HG02870 (cell line): ENCODE measurements around the gene E2F2.

ENCODE experiments used
- ATAC-seq: cut with Tn5 transposase; IDR thresholded peaks from one replicate; pipeline ENCODE4 v1.9.1; 2021; ENCODE audit warnings: mild to moderate bottlenecking, moderate library complexity; ENCODE audit not compliant: unreplicated experiment

The E2F2 gene

DNA sequence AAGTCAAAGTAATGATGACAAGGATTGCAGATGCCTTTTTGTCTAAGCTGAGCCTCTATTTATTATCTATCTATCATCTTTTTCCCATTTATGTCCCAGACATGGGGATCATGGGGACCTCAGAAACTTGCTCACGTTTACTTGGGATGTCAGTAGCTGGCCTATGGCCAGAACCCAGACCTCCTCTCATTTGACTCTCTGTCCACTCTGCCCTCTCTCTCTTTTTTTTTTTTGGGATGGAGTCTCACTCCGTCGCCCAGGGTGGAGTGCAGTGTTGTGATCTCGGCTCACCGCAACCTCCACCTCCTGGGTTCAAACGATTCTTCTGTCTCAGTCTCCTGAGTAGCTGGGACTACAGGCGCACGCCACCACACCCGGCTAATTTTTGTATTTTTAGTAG is 32.0 kb upstream of the E2F2 start:
- no peak for ATAC-seq

GRCh38 chr1:23562137-23562876 is 31.3 kb upstream of the E2F2 start:
- ATAC-seq = no peak

GRCh38 chr1:23561813-23562100 is 30.7 kb upstream of the E2F2 start:
- no peak for ATAC-seq

GRCh38 chr1:23561076-23561812 is 30.2 kb upstream of the E2F2 start:
- no peak for ATAC-seq

GRCh38 chr1:23559985-23560741 is 29.1 kb upstream of the E2F2 start:
- ATAC-seq = no peak

- ATAC-seq = peak; percentile 64
These were observed 28.3 kb upstream of the E2F2 start, which contains the start of gene ID3 for GRCh38 chr1:23559136-23559984. Gene ID3 (minus strand): TSS chr1:23559501. CDS start chr1:23559426, 75 bp downstream.

DNA sequence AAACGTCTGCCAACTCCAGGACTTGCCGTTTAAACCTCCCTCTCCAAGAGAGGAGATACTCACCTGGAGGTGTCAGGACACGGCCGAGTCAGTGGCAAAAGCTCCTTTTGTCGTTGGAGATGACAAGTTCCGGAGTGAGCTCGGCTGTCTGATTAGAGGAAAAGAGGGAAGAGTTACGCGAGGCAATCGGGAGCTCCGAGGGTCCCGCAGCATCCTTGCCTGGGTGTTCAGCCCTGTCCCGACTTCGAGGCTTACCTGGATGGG is 27.8 kb upstream of the E2F2 start:
- ATAC-seq = no peak

GRCh38 chr1:23558140-23558871 is 27.3 kb upstream of the E2F2 start:
- ATAC-seq = no peak

DNA sequence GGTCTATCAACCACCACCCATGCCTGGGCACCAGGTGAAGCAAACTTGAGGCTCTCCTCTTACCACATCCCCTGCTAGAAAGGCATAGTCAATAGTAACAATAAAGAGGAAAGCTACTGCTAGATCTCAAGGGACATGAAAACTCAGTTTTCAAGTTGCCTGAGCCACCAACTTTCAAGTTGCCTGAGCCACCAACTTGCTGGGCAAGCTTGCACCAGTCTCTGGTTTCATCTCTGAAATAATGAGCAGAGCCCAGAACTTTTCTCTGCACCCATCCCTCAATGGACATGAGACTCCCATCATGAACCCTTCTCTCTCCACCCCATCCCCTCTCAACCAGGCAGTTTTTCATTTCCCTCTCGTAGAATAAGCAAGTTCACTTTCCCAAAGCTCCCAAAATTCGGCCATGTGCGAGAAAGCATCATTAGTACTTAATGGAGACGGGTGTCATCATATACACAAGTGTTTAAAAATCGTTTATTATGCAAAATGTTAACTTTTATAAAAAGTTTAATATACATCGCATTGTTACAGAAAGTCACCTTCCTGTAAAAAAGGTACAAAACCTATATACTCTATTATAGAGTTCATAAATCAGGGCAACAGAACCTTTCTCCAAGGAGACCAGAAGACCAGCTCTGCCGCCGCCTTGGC is 26.6 kb upstream of the E2F2 start:
- ATAC-seq = no peak

GRCh38 chr1:23556635-23557470 is 25.8 kb upstream of the E2F2 start:
- no peak for ATAC-seq

DNA sequence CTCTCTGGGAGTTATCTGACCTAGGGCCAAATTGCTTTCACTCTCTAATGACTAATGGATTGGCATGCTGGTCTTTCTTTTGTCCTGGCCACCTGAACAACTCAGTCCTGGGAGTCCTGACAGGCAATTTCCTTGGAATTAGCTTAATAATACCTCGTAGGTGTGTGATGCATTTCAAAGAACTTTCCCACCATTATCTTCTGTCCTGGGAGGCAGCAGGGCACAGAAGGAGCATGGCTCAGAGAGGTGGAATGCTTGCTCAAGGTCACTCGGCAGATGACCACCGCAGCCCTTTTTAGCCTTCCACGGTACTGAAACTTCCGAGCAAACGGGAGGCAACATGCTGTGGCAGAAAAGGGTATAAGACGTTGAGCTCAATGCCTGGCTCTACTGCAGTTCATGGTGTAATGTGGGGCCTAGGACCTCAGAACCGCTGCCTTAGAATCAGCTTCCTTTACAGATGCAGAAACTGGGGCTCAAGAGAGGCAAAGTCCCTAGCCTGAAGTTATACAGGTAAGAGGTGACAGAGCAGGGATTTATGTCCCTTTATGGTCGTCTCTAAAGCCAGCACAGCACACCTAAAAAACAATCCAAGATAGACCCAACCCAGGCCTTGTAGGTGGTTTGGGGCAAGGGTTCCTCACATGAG is 25.1 kb upstream of the E2F2 start:
- ATAC-seq = no peak

GRCh38 chr1:23555270-23555985 is 24.4 kb upstream of the E2F2 start:
- ATAC-seq = no peak

- peak; percentile 33 for ATAC-seq
These were observed 23.6 kb upstream of the E2F2 start for GRCh38 chr1:23554481-23555269.

GRCh38 chr1:23554127-23554480 is 23.1 kb upstream of the E2F2 start:
- ATAC-seq = no peak

DNA sequence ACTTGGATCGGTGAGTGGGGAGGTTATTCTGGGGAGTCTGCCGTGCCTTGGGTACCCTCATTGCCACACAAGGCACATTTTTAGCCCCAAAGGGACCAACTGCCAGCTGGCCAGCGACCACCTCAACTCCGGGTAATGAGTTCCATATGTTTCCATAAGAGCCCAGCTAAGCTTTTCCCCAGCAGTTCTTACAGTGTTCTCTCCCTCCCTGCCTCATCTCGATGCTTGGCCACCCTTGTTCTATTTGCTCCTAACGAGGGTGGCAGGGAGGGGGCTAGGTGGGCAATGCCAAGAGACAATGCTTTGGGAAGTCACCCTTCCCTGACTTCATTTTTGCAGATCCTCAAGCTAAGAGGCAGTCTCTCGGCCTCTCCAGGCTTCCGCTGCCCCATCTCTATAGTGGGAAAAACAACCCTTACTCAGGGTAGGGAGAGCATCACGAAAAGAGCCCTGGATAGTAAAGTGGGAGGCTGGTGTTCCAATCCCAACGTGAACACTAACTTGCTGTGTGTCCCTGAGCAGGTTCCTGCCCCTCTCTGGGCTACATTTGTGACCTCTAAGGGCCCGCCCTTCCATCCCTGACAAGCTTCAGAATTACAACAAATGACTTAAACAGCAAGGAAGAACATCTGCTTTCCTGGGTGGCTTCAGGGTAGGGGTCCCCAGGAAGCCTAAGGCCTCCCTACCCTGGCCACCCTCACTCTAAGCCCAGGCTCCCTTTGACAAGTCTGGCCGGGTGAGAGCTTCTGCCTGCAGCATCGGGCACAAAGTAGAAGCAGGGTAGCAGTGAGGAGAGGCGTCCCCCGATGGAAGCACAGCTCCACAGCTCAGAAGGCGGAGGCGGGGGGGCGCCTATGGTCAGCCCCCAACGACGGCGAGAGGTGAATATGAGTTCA is 22.4 kb upstream of the E2F2 start:
- no peak for ATAC-seq

DNA sequence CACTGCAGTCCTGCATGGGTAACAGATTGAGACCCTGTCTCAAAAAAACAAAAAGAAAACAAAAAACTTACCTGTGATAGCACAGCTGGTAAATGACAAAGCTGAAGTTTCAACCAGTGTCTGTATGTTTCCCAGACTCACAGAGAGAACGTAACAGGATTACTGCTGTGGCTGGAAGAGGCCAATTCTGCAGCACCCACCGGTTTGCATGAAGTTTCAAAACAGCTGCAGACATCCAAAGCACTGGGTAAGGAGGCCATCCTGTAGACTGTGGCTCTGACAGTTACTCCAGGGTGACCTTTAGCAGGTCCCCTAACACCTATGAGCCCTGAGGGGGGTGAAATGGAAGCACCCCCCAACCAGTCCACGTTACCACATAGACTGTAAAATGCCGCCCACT is 20.8 kb upstream of the E2F2 start:
- ATAC-seq = no peak
